ENCODE data around the gene MGAT5.

The MGAT5 gene, protein sequence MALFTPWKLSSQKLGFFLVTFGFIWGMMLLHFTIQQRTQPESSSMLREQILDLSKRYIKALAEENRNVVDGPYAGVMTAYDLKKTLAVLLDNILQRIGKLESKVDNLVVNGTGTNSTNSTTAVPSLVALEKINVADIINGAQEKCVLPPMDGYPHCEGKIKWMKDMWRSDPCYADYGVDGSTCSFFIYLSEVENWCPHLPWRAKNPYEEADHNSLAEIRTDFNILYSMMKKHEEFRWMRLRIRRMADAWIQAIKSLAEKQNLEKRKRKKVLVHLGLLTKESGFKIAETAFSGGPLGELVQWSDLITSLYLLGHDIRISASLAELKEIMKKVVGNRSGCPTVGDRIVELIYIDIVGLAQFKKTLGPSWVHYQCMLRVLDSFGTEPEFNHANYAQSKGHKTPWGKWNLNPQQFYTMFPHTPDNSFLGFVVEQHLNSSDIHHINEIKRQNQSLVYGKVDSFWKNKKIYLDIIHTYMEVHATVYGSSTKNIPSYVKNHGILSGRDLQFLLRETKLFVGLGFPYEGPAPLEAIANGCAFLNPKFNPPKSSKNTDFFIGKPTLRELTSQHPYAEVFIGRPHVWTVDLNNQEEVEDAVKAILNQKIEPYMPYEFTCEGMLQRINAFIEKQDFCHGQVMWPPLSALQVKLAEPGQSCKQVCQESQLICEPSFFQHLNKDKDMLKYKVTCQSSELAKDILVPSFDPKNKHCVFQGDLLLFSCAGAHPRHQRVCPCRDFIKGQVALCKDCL

GRCh38 chr2:134253804-134254203, at the start of gene MGAT5:
Gene MGAT5, plus strand, starts transcription at chr2:134254072. Its CDS starts 332 bp downstream, at chr2:134254404.
- DNase-seq: no peak

GRCh38 chr2:134205087-134205486, 48.8 kb upstream of the MGAT5 start:
- no peak for DNase-seq

- no peak for DNase-seq
Observed at GRCh38 chr2:134206031-134206430, 47.8 kb upstream of the MGAT5 start.

GRCh38 chr2:134206573-134206972, 47.3 kb upstream of the MGAT5 start:
- DNase-seq: peak in 1 of 2 experiments; percentile 4

- peak; percentile 25 to 68 for DNase-seq
Observed at GRCh38 chr2:134207589-134208209, 46.2 kb upstream of the MGAT5 start.

DNA sequence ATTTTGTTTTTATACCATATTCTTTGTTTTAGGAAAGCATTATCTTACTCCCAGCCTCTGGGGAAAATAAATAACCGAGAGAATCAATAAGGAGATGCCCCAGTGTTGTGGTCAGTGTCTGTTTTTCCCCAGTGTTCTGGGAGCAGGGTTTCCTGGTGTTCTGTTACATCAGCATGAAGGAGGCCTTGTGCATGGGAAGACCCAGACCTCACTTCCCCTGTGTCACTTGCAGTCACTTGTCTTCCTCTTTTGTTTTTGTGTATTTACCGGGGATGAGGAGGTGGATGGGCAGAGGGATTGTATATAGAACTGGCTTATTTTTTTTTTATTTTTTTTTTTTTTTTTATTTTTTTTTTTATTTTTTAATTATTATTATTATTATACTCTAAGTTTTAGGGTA, 45.0 kb upstream of the MGAT5 start:
- DNase-seq: no peak

- DNase-seq: no peak
Observed at GRCh38 chr2:134212746-134213145, 41.1 kb upstream of the MGAT5 start.

DNA sequence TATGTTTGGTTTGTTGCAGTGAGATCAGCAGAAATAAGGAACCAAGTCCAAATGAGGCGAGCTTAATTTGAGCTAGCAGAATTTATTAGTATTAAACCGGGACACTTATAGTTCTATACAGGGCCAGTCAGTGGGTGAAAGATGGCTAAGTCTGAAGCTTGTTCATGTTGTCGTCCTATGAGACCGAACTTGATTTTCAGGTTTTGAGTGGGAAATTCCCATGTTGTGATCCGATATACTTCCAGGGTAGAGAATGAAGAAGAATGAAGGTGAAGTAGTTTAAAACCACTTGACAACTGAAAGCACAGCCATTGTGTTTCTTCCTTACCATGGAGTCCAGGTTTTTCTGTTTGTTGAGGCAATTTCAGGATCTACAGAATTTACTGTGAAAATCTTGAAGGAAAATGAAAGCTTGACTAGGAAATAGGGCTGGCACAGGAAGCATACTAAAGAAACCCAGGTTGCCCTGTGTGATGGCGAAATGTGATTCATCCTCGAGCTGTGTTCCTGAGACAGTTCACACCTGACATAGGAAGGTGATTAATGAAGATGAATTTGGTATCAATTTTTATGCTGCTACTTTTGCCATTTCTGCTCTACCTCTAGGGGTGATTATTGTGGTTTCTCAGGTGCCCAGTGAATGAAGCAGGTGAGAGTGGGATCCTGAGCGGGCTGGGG, 37.6 kb upstream of the MGAT5 start:
- DNase-seq: no peak

DNA sequence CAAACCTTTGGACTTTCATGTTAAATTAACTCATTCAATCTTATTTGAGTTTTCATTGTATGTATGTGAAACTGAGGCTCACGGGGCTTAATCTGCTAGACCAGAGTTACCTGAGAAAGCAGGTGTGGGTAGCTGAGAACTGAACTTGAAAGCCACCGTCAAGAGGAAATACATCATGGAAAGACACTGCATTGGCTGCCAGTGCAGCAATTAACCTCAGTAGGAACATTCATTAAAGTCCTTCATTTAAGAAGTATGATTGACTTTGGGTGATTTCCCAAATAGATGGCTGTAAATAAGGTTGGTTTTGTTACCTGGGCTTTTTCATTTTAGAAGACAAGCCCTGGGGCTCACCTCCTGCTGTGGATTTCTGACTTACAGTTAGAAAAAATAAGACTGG, 36.5 kb upstream of the MGAT5 start:
- no peak for DNase-seq

DNA sequence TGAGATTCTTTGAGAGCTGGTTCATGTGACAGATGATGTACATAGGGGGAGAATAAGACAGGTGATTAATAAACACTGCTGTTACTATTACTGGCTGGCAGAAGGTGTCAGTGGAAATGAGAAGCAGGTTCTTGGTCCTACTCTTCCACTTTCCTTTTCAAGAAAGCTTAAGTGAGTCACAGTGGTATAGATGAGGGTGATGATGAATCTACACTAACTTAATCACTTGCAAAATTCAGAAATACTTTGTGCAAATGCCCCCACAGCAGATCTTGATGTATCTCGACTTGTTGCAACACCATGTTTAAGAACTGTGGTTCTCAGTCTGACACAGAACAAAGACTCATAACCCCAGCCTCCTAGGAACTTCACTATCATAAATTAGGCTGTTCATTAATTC, 35.9 kb upstream of the MGAT5 start:
- DNase-seq: no peak

- no peak for DNase-seq
Observed at GRCh38 chr2:134218414-134218813, 35.5 kb upstream of the MGAT5 start.

DNA sequence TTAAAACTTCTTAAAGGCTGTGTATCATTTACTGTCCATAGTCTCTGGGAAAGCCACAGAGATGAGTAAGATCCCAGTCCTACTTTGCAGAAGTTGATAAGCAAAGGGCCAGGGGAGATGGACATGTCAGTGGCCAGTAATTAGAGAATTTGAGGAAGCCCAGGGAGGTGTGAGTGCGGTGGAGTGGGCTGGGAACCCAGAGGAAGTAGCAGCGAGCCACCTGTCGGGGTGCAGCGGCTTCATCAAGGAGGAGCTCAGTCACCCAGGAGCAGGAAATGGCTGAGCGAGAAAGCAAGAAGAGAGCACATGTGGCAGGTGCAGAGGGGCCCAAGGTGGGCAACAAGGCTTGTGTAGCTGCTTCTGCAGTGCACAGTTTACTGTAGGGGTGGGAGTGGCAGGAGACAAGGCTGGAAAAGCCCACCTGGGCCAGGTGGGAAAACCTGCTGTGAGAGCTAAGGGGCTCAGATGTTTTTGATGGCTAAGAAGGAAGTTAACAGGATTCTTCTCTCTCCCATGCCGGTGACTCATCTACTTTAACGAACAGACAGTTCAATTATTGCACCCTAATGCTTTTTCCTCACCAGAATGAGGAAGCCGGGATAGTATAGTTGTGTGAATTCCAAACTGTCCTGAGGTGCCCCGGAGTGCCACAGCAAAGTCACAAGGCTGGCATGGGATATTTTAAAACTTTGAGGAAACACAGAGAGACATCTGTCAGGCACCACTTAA, 34.8 kb upstream of the MGAT5 start:
- DNase-seq: no peak

DNA sequence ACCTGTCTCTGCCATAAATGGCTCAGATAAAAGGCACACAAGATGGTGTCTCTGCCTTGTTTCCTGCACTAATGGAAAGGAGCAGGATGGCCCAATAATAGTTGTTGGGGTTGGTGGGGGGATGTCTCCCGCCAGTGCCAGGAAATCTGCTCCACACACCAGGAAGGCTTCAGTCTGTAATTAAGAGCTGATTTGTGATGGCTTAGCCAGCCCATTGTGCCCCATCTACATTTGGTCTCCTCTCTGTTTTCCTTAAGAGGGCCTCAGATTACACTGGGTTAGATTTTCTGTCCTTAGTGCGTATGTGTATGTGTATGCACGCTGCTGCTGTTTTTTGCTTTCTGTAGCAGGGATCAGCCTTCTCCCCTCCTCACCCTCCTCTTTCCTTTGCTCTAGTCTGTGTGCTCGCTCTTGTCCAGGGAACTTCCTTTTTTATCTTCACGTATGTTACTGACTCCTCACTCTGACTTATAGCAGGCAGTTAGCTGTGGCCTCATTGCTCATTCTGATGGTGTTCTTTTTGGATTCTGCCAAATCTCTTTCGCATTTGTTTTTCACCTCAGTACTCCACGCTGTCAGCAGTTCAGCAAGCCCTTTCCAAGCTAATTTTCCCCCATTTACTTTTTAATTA, 33.4 kb upstream of the MGAT5 start:
- DNase-seq: peak in 1 of 2 experiments; percentile 49

DNA sequence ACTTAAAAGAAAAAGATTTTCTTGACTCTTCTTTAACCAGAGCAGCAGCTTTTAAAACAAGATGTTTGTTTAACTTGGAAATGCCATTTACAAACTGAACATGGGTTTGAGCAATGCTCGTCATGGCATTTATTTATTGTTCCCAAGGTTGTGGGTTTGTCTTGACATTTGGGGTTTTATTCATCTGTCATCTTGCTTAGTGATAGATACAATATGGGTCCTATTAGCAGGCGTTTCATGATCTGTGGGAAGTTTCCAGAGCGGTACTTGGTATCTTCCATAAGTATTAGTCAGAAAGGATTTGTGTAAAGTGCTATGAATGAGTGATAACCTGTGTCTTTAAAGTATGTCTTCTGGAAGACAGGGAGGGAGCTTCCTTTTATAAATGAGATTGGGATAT, 29.9 kb upstream of the MGAT5 start:
- DNase-seq: no peak

- no peak for DNase-seq
Observed at GRCh38 chr2:134225173-134225572, 28.7 kb upstream of the MGAT5 start.

GRCh38 chr2:134225841-134226240, 28.0 kb upstream of the MGAT5 start:
- DNase-seq: no peak

DNA sequence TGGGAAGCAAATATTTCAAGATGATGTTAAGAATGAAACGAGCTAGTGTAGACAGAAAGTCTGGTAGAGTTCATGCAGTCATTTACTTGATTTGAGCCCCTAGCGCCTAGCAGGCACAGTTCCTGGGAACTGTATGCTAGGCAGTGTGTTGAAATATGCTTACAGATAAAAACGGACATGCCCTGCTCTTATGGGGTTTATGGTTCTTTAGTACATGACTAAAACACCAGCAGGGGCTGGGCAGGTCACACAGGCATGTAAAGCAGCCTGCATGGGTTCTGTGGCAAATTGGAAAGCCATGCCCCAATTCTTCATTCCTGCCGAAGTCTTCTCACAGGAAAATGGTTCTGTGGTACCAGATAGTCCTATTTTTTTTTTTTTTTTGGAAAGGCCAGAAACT, 27.3 kb upstream of the MGAT5 start:
- DNase-seq: no peak

DNA sequence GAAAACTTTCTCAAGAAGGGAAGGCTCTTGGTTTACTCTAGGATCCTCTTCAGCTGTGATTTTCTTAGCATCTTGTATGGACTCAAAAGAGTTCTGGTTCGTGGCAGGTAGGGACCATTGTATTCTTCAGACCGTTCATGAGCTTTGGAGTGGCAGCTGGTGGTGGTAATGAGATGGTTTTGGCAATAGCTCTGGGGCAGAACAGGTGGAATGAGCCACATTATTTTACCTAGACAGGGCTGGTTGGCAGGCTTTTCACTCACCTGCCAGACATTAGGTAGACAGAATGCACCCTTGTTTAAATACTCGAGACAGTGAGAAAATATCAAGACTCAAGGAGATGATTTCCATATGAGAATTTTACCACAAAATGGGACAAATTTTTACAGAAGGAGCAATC, 26.2 kb upstream of the MGAT5 start:
- DNase-seq: no peak

GRCh38 chr2:134228493-134228903, 25.4 kb upstream of the MGAT5 start:
- peak in 1 of 2 experiments; percentile 3 for DNase-seq

DNA sequence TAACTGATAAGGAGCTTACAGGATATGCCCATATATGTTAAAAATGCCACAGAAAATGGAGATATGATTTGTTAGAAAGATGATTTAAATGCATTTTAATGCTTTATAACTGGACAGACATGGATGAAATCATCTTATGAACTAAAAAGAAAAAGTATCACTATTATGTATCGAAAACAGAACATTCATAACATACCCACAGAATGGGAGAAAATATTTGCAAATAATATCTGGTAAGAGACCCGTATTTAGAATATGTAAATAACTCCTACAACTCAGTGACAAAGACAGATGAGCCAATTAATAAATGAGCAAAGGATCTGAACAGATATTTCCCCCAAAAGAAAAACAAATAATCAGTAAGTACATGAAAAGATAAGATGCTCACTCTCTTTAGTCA, 24.3 kb upstream of the MGAT5 start:
- DNase-seq: no peak

DNA sequence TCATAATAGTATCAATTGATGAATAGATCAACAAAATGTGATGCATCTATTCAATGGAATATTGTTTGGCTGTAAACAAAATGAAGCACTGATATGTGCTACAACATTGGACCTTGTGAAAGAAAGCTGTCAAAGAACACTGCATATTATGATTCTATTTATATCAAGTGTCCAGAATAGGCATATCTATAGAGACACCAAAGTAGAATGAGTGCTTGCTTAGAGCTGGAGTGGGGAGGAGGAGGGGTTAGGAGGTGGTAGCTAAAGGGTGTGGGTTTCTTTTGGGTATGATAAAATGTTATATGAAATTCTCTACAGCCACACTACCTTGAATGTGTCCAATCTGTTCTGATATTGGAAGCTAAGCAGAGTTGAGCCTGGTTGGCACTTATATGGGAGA, 23.0 kb upstream of the MGAT5 start:
- no peak for DNase-seq
